HG03571 (cell line): ENCODE measurements around the gene PRPSAP1.
"Not testable (repeated sequence)": the region's sequence is repeated elsewhere in the genome, so short reads cannot be mapped to it uniquely, and the experiment has no call there.

Experiments used
- ATAC-seq: cut with Tn5 transposase; IDR thresholded peaks from one replicate; pipeline ENCODE4 v1.9.1; 2021; ENCODE audit not compliant: unreplicated experiment

PRPSAP1 gene

GRCh38 chr17:76360461-76360860, 6.7 kb upstream of the PRPSAP1 start:
- no peak for ATAC-seq

GRCh38 chr17:76359776-76360175, 6.1 kb upstream of the PRPSAP1 start:
- not testable (repeated sequence) for ATAC-seq

- ATAC-seq, result no peak
These were observed 5.7 kb upstream of the PRPSAP1 start for GRCh38 chr17:76359375-76359774.

GRCh38 chr17:76357597-76358158, 4.0 kb upstream of the PRPSAP1 start:
- no peak for ATAC-seq

- no peak for ATAC-seq
These were observed 3.2 kb upstream of the PRPSAP1 start for GRCh38 chr17:76356803-76357456.

- no peak for ATAC-seq
These were observed 1.1 kb upstream of the PRPSAP1 start for GRCh38 chr17:76354747-76355310.

GRCh38 chr17:76354317-76354729, 607 bp upstream of the PRPSAP1 start:
- ATAC-seq, result no peak

- ATAC-seq, result peak; percentile 26
These were observed 615 bp downstream of the PRPSAP1 start for GRCh38 chr17:76353004-76353598.

- ATAC-seq, result no peak
These were observed 2.1 kb downstream of the PRPSAP1 start for GRCh38 chr17:76351526-76352071.

GRCh38 chr17:76350463-76350862, 3.3 kb downstream of the PRPSAP1 start:
- ATAC-seq, result no peak

GRCh38 chr17:76346936-76347335, 6.8 kb downstream of the PRPSAP1 start:
- ATAC-seq, result not testable (repeated sequence)

GRCh38 chr17:76345377-76345974, 8.2 kb downstream of the PRPSAP1 start:
- ATAC-seq, result no peak

GRCh38 chr17:76343106-76343505, 10.6 kb downstream of the PRPSAP1 start:
- no peak for ATAC-seq

- no peak for ATAC-seq
These were observed 12.4 kb downstream of the PRPSAP1 start for GRCh38 chr17:76341301-76341700.

- ATAC-seq, result no peak
These were observed 16.3 kb downstream of the PRPSAP1 start for GRCh38 chr17:76337413-76337777.

- no peak for ATAC-seq
These were observed 16.8 kb downstream of the PRPSAP1 start for GRCh38 chr17:76336756-76337412.

- no peak for ATAC-seq
These were observed 17.9 kb downstream of the PRPSAP1 start for GRCh38 chr17:76335716-76336381.

- no peak for ATAC-seq
These were observed 19.8 kb downstream of the PRPSAP1 start for GRCh38 chr17:76333673-76334505.

- ATAC-seq, result no peak
These were observed 22.6 kb downstream of the PRPSAP1 start for GRCh38 chr17:76331083-76331482.

GRCh38 chr17:76329664-76330063, 24.1 kb downstream of the PRPSAP1 start:
- no peak for ATAC-seq
